Neural progenitor cell (in vitro differentiated cells): ENCODE measurements around the gene EPSTI1. TPM values are rescaled to one million over a fixed set of nuclear protein-coding genes. Genes with fewer than 3 reads are reported as not detected.

Experiments
- DNase-seq: peaks from one replicate; pipeline ENCODE4 v3.0.0-alpha.2; 2016; ENCODE audit warnings: low spot score
- H2AFZ ChIP-seq: fragments of 200-600 bp; sonication (generic); replicated peaks from 2 replicates; pipeline ENCODE4 v1.6.1; 2016; ENCODE audit warnings: antibody characterized with exemption
- H3F3A ChIP-seq: fragments of 200-600 bp; sonication (generic); 2 replicates; pipeline ENCODE4 v1.6.1; 2016; ENCODE audit warnings: antibody characterized with exemption, low read depth
- H3K27ac ChIP-seq: fragments of 200-600 bp; sonication (generic); 2 replicates; pipeline ENCODE4 v1.5.1; 2016; ENCODE audit warnings: mild to moderate bottlenecking
- H3K27me3 ChIP-seq: fragments of 200-600 bp; sonication (generic); 2 replicates; pipeline ENCODE4 v1.6.1; 2016; ENCODE audit warnings: mild to moderate bottlenecking, moderate library complexity
- H3K36me3 ChIP-seq: fragments of 200-600 bp; sonication (generic); 2 replicates; pipeline ENCODE4 v1.5.1; 2016
- H3K4me1 ChIP-seq: fragments of 200-600 bp; sonication (generic); 2 replicates; pipeline ENCODE4 v1.6.1; 2016; ENCODE audit warnings: mixed run types
- H3K4me2 ChIP-seq: fragments of 200-600 bp; sonication (generic); 2 replicates; pipeline ENCODE4 v1.6.1; 2016
- H3K4me3 ChIP-seq: fragments of 200-600 bp; sonication (generic); 2 replicates; pipeline ENCODE4 v1.5.1; 2016
- H3K79me2 ChIP-seq: fragments of 200-600 bp; sonication (generic); 2 replicates; pipeline ENCODE4 v1.6.1; 2016; ENCODE audit warnings: low read depth
- H3K9ac ChIP-seq: fragments of 200-600 bp; sonication (generic); 2 replicates; pipeline ENCODE4 v1.6.1; 2016
- H3K9me3 ChIP-seq: fragments of 200-600 bp; sonication (generic); 2 replicates; pipeline ENCODE4 v1.5.1; 2016; ENCODE audit warnings: low read depth
- H4K20me1 ChIP-seq: fragments of 200-600 bp; sonication (generic); 2 replicates; pipeline ENCODE4 v1.6.1; 2016; ENCODE audit warnings: low read depth
- H3K27ac Mint-ChIP-seq: 3 replicates; pipeline ENCODE4 v1.8.0; 2021; ENCODE audit warnings: mixed read lengths
- H3K27me3 Mint-ChIP-seq: 2 replicates; pipeline ENCODE4 v1.8.0; 2022; ENCODE audit warnings: low read depth, mild to moderate bottlenecking, inconsistent platforms, moderate library complexity, mixed read lengths; ENCODE audit not compliant: insufficient read depth
- H3K36me3 Mint-ChIP-seq: 3 replicates; pipeline ENCODE4 v1.8.0; 2021; ENCODE audit warnings: mixed read lengths
- H3K4me1 Mint-ChIP-seq: 3 replicates; pipeline ENCODE4 v1.8.0; 2021; ENCODE audit warnings: mixed read lengths
- H3K4me3 Mint-ChIP-seq: 3 replicates; pipeline ENCODE4 v1.8.0; 2021; ENCODE audit warnings: mild to moderate bottlenecking, moderate library complexity, mixed read lengths
- H3K9me3 Mint-ChIP-seq: 3 replicates; pipeline ENCODE4 v1.8.0; 2020; ENCODE audit warnings: mixed read lengths
- EZH2 ChIP-seq: fragments of 200-600 bp; sonication (generic); IDR thresholded peaks from 2 replicates; pipeline ENCODE4 v1.6.1; 2017; ENCODE audit warnings: antibody characterized with exemption, mild to moderate bottlenecking, moderate library complexity
- EZH2phosphoT487 ChIP-seq: fragments of 200-600 bp; sonication (generic); IDR thresholded peaks from 2 replicates; pipeline ENCODE4 v1.6.1; 2017; ENCODE audit warnings: antibody characterized with exemption
- total RNA-seq: library from RNA; depleted of rRNA; stranded (reverse); fragments of >200 nt; gene quantifications from 2 replicates; pipeline ENCODE4 v1.2.3, GENCODE V29; 2015; ENCODE audit warnings: low replicate concordance
- TF ChIP-seq, protein P1 (sequence below): fragments of 200-600 bp; sonication (generic); IDR thresholded peaks from 2 replicates; pipeline ENCODE4 v1.5.1; 2017; ENCODE audit warnings: antibody characterized with exemption, mild to moderate bottlenecking

EPSTI1 gene
- total RNA-seq, 1 donor from 2014 or later = 0.32 TPM

DNA sequence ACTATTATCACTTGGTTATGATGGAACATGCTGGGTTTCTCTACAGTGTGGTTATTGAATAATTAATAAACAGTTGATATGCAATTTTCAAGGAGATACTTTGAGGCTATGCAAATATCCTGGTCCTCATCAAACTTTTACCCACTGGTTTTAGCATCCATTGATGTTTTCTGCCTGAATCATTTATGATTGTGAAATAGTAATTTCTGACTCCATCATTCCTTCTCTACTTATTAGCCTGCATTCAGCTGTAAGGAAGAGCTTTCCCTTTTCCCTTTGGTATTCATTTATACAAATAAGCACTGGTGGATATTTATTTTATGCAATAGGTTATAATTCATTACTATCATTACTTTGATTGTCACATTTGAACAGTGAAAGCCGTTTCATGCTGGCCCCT is 17.5 kb upstream of the EPSTI1 start:
- peaks cover 14% of the 10 kb centered on the region for H3K4me1 ChIP-seq
- no peaks in the 10 kb centered on the region for H3K9me3 ChIP-seq
- no peaks in the 10 kb centered on the region for H4K20me1 ChIP-seq
- H3K4me2 ChIP-seq = no peak overlapping the region
- H3K27me3 Mint-ChIP-seq = peaks cover 2% of the 10 kb centered on the region
- H2AFZ ChIP-seq = no peak overlapping the region
- no peak overlapping the region for H3K27ac Mint-ChIP-seq
- H3K4me3 Mint-ChIP-seq = no peak overlapping the region
- no peaks in the 10 kb centered on the region for H3K36me3 Mint-ChIP-seq
- H3K36me3 ChIP-seq = no peaks in the 10 kb centered on the region
- no peak for DNase-seq
- H3K9me3 Mint-ChIP-seq = peaks cover 2% of the 10 kb centered on the region
- H3K4me3 ChIP-seq = no peak overlapping the region
- no peak overlapping the region for H3K9ac ChIP-seq
- TF ChIP-seq EZH2 = no peak
- TF ChIP-seq, protein P1, sequence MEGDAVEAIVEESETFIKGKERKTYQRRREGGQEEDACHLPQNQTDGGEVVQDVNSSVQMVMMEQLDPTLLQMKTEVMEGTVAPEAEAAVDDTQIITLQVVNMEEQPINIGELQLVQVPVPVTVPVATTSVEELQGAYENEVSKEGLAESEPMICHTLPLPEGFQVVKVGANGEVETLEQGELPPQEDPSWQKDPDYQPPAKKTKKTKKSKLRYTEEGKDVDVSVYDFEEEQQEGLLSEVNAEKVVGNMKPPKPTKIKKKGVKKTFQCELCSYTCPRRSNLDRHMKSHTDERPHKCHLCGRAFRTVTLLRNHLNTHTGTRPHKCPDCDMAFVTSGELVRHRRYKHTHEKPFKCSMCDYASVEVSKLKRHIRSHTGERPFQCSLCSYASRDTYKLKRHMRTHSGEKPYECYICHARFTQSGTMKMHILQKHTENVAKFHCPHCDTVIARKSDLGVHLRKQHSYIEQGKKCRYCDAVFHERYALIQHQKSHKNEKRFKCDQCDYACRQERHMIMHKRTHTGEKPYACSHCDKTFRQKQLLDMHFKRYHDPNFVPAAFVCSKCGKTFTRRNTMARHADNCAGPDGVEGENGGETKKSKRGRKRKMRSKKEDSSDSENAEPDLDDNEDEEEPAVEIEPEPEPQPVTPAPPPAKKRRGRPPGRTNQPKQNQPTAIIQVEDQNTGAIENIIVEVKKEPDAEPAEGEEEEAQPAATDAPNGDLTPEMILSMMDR = no peak
- TF ChIP-seq EZH2phosphoT487 = no peak
- no peaks in the 10 kb centered on the region for H3K79me2 ChIP-seq
- peaks cover 18% of the 10 kb centered on the region for H3K4me1 Mint-ChIP-seq
- H3F3A ChIP-seq = no peaks in the 10 kb centered on the region
- no peak overlapping the region for H3K27ac ChIP-seq
- H3K27me3 ChIP-seq = no peaks in the 10 kb centered on the region

DNA sequence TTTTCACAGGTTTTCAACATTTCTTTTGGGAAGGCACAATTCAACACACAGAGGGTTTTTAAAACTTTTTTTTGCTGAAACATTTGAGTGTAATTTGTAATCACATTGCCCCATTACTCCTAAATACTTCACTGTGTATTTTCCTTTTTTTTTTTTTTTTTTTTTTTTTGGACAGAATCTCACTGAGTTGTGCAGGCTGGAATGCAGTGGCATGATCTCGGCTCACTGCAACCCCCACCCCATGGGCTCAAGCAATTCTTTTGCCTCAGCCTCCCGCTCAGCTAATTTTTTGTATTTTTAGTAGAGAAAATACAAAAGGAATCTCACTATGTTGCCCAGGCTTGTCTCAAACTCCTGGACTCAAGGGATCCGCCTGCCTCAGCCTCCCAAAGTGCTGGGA is 16.6 kb upstream of the EPSTI1 start:
- H3K27ac Mint-ChIP-seq = no peak overlapping the region
- H3K27me3 Mint-ChIP-seq = peaks cover 2% of the 10 kb centered on the region
- Histone ChIP-seq H3F3A (no peaks in the 10 kb centered on the region), H4K20me1 (no peaks in the 10 kb centered on the region), H3K4me1 (peaks cover 14% of the 10 kb centered on the region), H3K4me3 (no peak overlapping the region), H3K36me3 (no peaks in the 10 kb centered on the region), H3K9me3 (no peaks in the 10 kb centered on the region), H3K79me2 (no peaks in the 10 kb centered on the region), H3K9ac (no peak overlapping the region), H2AFZ (no peak overlapping the region), H3K27ac (no peak overlapping the region), H3K4me2 (no peak overlapping the region), H3K27me3 (no peaks in the 10 kb centered on the region)
- DNase-seq = no peak
- TF ChIP-seq EZH2phosphoT487 (no peak), EZH2 (no peak)
- TF ChIP-seq, protein P1 = no peak
- H3K4me1 Mint-ChIP-seq = peaks cover 18% of the 10 kb centered on the region
- H3K4me3 Mint-ChIP-seq = no peak overlapping the region
- H3K9me3 Mint-ChIP-seq = peaks cover 2% of the 10 kb centered on the region
- no peaks in the 10 kb centered on the region for H3K36me3 Mint-ChIP-seq

DNA sequence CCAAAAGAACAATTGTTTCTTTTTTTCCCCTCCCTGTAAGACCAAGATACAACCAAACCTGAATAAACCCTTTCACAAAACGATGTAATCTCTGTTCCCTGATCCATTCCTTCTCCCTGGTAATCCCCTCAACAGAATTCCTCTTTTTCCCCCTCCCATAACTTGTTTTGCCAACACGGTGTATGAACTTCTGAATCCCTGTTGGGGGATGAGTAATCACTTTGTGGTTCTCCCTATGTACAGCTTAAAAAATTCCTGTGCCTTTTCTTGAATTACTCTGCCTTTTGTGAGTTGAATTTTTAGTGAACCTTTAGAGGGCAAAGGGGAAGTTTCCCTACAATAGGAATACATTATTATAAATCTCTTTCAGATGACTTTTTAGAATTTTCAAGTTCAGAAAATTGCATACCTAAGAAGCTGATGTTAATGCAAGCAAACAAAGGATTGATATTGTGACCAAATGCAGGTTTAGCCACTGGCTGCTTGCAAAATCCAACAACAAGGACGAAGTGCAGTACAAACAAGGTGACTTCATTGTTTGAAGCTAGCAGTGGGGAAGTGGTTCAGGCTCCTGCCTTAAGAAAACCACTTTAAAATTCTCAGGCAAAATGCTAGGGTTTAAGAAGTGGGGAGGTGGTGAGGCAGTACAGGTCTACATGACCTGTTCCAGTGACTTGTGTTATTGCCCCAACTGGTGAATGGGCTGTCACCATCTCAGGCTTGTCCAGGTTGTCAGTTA is 15.0 kb upstream of the EPSTI1 start:
- H3K9ac ChIP-seq = no peak overlapping the region
- no peaks in the 10 kb centered on the region for H3K36me3 Mint-ChIP-seq
- H3K36me3 ChIP-seq = no peaks in the 10 kb centered on the region
- no peaks in the 10 kb centered on the region for H4K20me1 ChIP-seq
- H3K27ac ChIP-seq = no peak overlapping the region
- no peak overlapping the region for H3K4me3 ChIP-seq
- no peaks in the 10 kb centered on the region for H3K9me3 ChIP-seq
- H3F3A ChIP-seq = no peaks in the 10 kb centered on the region
- no peaks in the 10 kb centered on the region for H3K79me2 ChIP-seq
- H3K4me1 ChIP-seq = peaks cover 14% of the 10 kb centered on the region
- no peak overlapping the region for H3K4me3 Mint-ChIP-seq
- no peak overlapping the region for H3K4me2 ChIP-seq
- peaks cover 2% of the 10 kb centered on the region for H3K27me3 Mint-ChIP-seq
- no peaks in the 10 kb centered on the region for H3K27me3 ChIP-seq
- no peak overlapping the region for H2AFZ ChIP-seq
- peak overlapping the region; percentile 40 for H3K27ac Mint-ChIP-seq
- H3K4me1 Mint-ChIP-seq = peaks cover 18% of the 10 kb centered on the region
- DNase-seq = peak; percentile 6
- peaks cover 7% of the 10 kb centered on the region for H3K9me3 Mint-ChIP-seq
- TF ChIP-seq EZH2 = no peak
- TF ChIP-seq, protein P1 = no peak
- TF ChIP-seq EZH2phosphoT487 = no peak
